Transverse colon (tissue), 4 donors: ENCODE results near the gene C11orf21. TPM values are rescaled to one million over a fixed set of nuclear protein-coding genes. Genes with fewer than 3 reads are reported as not detected.

Experiments used
- DNase-seq: peaks from one replicate; pipeline ENCODE4 v3.0.0-alpha.2; 2019
- H3K27ac ChIP-seq, 4 donors: fragments of 200-600 bp; sonication (generic); 2 replicates each; pipeline ENCODE4 v1.5.1; 2016 to 2018; ENCODE audit warnings: inconsistent platforms in 4 of 4
- H3K27me3 ChIP-seq: fragments of 200-600 bp; sonication (generic); 2 replicates; pipeline ENCODE4 v1.5.1; 2017; ENCODE audit warnings: inconsistent platforms
- H3K36me3 ChIP-seq, 4 donors: fragments of 200-600 bp; sonication (generic); 2 replicates each; pipeline ENCODE4 v1.5.1; 2017 to 2019; ENCODE audit warnings: inconsistent platforms in 4 of 4
- H3K4me1 ChIP-seq, 4 donors: fragments of 200-600 bp; sonication (generic); 2 replicates each; pipeline ENCODE4 v1.5.1; 2017 to 2020; ENCODE audit warnings: inconsistent platforms in 4 of 4
- H3K4me3 ChIP-seq, 4 donors: fragments of 200-600 bp; sonication (generic); 1 replicate in 1 of 4; 2 replicates in 3 of 4; pipeline versions ENCODE4 v1.5.1 to v1.6.1; 2017 to 2019; ENCODE audit warnings: inconsistent platforms in 4 of 4
- H3K9me3 ChIP-seq, 2 donors: fragments of 200-600 bp; sonication (generic); 2 replicates each; pipeline ENCODE4 v1.5.1; 2017 to 2019; ENCODE audit warnings: inconsistent platforms in 2 of 2
- EP300 ChIP-seq: sonication (generic); formaldehyde crosslinking; IDR thresholded peaks from one replicate; pipeline ENCODE4 v1.6.1; 2017; ENCODE audit warnings: antibody characterized with exemption, low read depth
- POLR2A ChIP-seq: fragments of 450-650 bp; IDR thresholded peaks from one replicate; pipeline ENCODE4 v1.6.1; 2016; ENCODE audit warnings: antibody characterized with exemption, mild to moderate bottlenecking, moderate library complexity
- POLR2AphosphoS5 ChIP-seq, 3 donors: sonication (generic); formaldehyde crosslinking; IDR thresholded peaks; one replicate each; pipeline ENCODE4 v1.6.1; 2016; ENCODE audit warnings: antibody characterized with exemption in 3 of 3
- WGBS, 2 donors: methylation state at CpG; one replicate each; pipeline ENCODE4 v1.1.5; 2018; ENCODE audit warnings: low coverage in 1 of 2; 5-methylcytosine and 5-hydroxymethylcytosine counted together
- in situ Hi-C, 4 donors: fragments of 200-750 bp; cut with MboI; loops; one replicate each; pipeline versions ENCODE4 v1.15.0 to v1.15.1; 2017; ENCODE audit warnings: low sequenced_read_pairs in 3 of 4, low pct_ligation_motif_present in 1 of 4, low pct_unique_long_range_greater_than_20kb in 1 of 4
- intact Hi-C: fragments of 100-400 bp; cut with DNase I; formaldehyde crosslinking; loops from one replicate; pipeline ENCODE4 v1.15.1; 2023; ENCODE audit warnings: low total_unique reads
- total RNA-seq, 4 donors: library from RNA; depleted of rRNA; stranded (reverse); fragments of >200 nt; gene quantifications; one replicate each; pipeline ENCODE4 v1.1.0, GENCODE V29; 2016
- TF ChIP-seq, protein P1 (sequence below), 5 experiments: fragments of 200-600 bp in 3 of 5; fragments of 450-650 bp in 2 of 5; sonication (generic) in 3 of 5; IDR thresholded peaks; 1 replicate in 2 of 5; 2 replicates in 3 of 5; pipeline ENCODE4 v1.5.1; 2016 to 2017; ENCODE audit warnings: antibody characterized with exemption in 5 of 5, inconsistent platforms in 3 of 5, mild to moderate bottlenecking in 2 of 5, moderate library complexity in 1 of 5

The C11orf21 gene
- total RNA-seq, 4 donors from 2014 or later, result 0.27 TPM; not detected in 3

DNA sequence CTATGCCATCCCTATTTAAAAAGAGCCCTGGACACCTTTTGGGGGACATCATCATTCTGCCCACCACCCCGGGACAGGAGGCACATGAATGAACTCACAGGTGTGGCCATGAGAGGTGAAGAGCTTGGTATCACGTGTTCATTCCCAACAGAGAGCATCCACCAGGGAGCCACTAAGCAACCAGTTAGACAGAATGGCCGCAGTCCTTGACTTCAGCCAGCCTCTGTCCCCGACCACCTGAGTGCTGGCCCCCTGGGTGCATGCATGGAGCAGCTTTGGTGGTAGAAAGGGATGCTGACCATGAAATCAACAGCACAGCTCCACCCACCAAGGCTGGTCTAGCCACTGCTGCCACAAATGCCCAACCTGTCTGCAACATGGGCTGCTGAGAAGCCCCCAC is 44.3 kb upstream of the C11orf21 start:
- no peak for DNase-seq
- Histone ChIP-seq H3K27ac (no peak overlapping the region), H3K9me3 (no peaks in the 10 kb centered on the region), H3K4me3 (no peak overlapping the region), H3K27me3 (no peaks in the 10 kb centered on the region), H3K36me3 (no peaks in the 10 kb centered on the region), H3K4me1 (no peaks in the 10 kb centered on the region)
- TF ChIP-seq, protein P1, sequence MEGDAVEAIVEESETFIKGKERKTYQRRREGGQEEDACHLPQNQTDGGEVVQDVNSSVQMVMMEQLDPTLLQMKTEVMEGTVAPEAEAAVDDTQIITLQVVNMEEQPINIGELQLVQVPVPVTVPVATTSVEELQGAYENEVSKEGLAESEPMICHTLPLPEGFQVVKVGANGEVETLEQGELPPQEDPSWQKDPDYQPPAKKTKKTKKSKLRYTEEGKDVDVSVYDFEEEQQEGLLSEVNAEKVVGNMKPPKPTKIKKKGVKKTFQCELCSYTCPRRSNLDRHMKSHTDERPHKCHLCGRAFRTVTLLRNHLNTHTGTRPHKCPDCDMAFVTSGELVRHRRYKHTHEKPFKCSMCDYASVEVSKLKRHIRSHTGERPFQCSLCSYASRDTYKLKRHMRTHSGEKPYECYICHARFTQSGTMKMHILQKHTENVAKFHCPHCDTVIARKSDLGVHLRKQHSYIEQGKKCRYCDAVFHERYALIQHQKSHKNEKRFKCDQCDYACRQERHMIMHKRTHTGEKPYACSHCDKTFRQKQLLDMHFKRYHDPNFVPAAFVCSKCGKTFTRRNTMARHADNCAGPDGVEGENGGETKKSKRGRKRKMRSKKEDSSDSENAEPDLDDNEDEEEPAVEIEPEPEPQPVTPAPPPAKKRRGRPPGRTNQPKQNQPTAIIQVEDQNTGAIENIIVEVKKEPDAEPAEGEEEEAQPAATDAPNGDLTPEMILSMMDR (IDR thresholded peaks at IDR 0.05), result no peak
- no peak for TF ChIP-seq EP300
- no peak for TF ChIP-seq POLR2A
- TF ChIP-seq POLR2AphosphoS5 (IDR thresholded peaks at IDR 0.05), result no peak
- in situ Hi-C loops, result no loop called here
- WGBS, 2 donors, result 62% methylated on average over 4 of the region's 4 CpGs; no CpG with 5 or more reads in 1 of the 2 donors
- intact Hi-C loops, result no loop called here

DNA sequence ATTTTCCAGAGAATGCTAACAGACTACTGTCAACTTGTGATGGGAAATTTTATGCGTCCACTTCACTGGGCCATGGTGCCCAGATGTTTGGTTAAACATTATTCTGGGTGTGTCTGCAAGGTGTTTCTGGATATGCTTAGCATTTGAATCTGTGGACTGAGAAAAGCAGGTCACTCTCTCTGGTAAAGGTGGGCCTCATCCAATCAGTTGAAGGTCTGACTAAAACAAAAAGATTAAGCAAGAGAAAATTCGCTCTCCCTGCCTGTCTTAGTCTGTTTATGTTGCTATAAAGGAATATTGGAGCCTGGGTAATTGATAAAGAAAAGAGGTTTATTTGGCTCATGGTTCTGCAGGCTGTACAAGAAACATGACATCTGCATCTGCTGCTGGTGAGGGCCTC is 43.3 kb upstream of the C11orf21 start:
- H3K9me3 ChIP-seq, result no peaks in the 10 kb centered on the region
- in situ Hi-C loops, result no loop called here
- WGBS, 2 donors, result 67 to 100% methylated on average over 1 to 2 of the region's 2 CpGs
- no peak for DNase-seq
- H3K27ac ChIP-seq, result no peak overlapping the region
- H3K36me3 ChIP-seq, result no peaks in the 10 kb centered on the region
- intact Hi-C loops, result no loop called here
- no peak overlapping the region for H3K4me3 ChIP-seq
- H3K27me3 ChIP-seq, result no peaks in the 10 kb centered on the region
- TF ChIP-seq, protein P1 (IDR thresholded peaks at IDR 0.05), result no peak
- no peak for TF ChIP-seq POLR2A
- no peak for TF ChIP-seq EP300
- TF ChIP-seq POLR2AphosphoS5 (IDR thresholded peaks at IDR 0.05), result no peak
- no peaks in the 10 kb centered on the region for H3K4me1 ChIP-seq

DNA sequence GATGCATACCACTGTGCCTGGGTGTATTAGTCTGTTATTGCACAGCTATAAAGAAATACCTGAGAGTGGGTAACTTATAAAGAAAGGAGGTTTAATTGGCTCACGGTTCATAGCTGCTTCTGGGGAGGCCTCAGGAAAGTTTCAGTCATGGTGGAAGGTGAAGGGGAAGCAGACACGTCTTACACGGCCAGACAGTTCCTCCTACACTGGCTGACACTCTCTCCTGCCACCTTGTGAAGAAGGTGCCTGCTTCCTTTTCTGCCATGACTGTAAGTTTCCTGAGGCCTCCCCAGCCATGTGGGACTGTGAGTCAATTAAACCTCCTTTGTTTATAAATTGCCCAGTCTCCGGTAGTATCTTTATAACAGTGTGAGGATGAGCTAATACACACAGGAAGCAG is 41.8 kb upstream of the C11orf21 start:
- in situ Hi-C loops, result no loop called here
- WGBS, 2 donors, result 77 to 87% methylated on average over 3 to 4 of the region's 4 CpGs
- intact Hi-C loops, result no loop called here

DNA sequence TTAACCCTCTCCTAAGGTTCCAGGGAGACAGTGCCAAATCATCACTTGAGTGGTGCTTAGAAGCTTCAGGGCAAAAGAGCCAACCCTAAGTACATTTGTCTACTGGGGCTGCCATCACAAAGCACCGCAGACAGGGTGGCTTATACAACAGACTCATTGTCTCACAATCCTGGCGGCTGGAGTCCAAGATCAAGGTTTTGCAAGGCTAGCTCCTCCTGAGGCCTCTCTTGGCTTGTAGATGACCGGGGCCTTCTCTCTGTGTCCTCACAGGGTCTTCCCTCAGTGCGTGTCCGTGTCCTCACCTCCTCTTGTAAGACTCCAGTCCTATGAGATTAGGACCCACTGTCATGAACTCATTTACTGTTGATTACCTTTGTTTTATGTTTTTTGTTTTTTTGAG is 41.3 kb upstream of the C11orf21 start:
- Histone ChIP-seq H3K9me3 (no peaks in the 10 kb centered on the region), H3K4me3 (no peak overlapping the region), H3K27ac (no peak overlapping the region), H3K4me1 (no peaks in the 10 kb centered on the region), H3K36me3 (no peaks in the 10 kb centered on the region), H3K27me3 (no peaks in the 10 kb centered on the region)
- no peak for DNase-seq
- WGBS, 2 donors, result 72 to 100% methylated on average over 2 to 5 of the region's 5 CpGs
- intact Hi-C loops (no loop called here), in situ Hi-C loops (no loop called here)
- TF ChIP-seq POLR2AphosphoS5 (IDR thresholded peaks at IDR 0.05) (no peak), POLR2A (no peak), EP300 (no peak)
- TF ChIP-seq, protein P1 (IDR thresholded peaks at IDR 0.05), result no peak

More for the DNA sequence above, 41.8 kb upstream of the C11orf21 start:
- no peak overlapping the region for H3K4me3 ChIP-seq
- TF ChIP-seq POLR2AphosphoS5 (IDR thresholded peaks at IDR 0.05), result no peak
- TF ChIP-seq EP300, result no peak
- no peak for TF ChIP-seq POLR2A
- TF ChIP-seq, protein P1 (IDR thresholded peaks at IDR 0.05), result no peak
- no peaks in the 10 kb centered on the region for H3K27me3 ChIP-seq
- H3K36me3 ChIP-seq, result no peaks in the 10 kb centered on the region
- DNase-seq, result no peak
- no peaks in the 10 kb centered on the region for H3K9me3 ChIP-seq
- no peak overlapping the region for H3K27ac ChIP-seq
- no peaks in the 10 kb centered on the region for H3K4me1 ChIP-seq
